Measurements from ENCODE around the gene ITGA7. TPM values are rescaled to one million over a fixed set of nuclear protein-coding genes. Genes with fewer than 3 reads are reported as not detected.

The ITGA7 gene
- total RNA-seq, 1 experiment from 2014 or later = 38.0 TPM

DNA sequence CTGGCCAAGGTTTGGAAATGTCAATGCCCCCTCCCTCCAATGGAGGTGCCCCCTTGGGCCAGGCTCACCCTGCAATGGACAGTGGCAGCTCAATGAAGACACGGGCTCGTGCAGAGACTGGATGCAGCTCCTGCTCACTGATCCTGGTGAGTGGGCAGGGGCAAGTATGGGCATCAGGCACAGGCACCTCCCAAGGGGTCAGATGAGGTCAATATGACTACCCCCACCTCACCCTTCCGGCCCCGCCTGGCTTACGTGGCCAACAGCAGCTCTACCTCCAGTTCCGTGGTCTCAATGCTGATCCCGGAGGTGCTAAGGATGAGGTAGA is 13.6 kb downstream of the ITGA7 start:
- H3K4me3 ChIP-seq (ENCODE audit: insufficient read depth, low read depth, low read length) = no peak overlapping the region
- H3K36me3 ChIP-seq (replicated peaks; ENCODE audit: control insufficient read depth, insufficient read depth, low read length) = peaks cover 13% of the 10 kb centered on the region
- DNase-seq = peak; percentile 14
- no peaks in the 10 kb centered on the region for H3K27me3 ChIP-seq (ENCODE audit: control insufficient read depth, insufficient read depth, low read length)

DNA sequence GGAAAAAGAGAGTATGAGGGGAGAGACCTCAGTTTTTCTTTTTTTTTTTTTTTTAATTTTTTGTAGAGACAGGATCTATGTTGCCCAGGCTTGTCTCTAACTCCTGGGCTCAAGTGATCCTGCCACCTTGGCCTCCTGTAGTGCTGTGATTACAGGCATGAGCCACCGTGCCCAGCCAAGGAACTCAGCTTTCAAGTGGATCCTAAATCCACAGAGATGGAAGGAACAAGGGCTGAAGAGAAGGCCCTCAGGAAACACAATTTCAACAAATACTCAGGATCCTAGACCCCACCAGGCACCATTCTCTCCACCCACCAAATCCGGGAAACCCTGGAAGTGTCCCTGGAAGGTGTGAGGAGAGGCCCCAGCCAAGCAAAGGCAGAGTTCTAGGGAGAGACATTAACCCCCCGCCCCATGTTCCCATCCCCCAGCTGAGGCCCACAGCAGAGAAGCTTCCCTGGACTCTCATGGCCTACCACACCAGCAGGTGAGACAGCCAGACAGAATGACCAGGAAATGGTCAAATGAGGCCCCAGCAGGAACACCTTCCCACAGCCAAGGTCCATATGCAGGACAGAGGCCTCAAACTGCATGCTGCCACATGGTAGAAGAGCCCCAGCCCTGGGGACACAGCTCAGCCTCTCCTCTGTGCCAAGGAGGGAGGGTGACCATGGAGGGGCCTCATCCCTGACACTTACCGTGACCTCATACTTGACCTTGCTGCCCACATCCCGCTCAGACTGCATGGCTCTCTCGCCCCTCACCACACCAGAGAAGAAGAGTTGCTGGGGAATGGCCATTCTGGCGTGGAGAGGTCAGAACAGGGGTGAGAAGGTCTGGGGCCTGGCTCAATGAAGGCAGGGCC is 14.1 kb downstream of the ITGA7 start:
- Histone ChIP-seq H3K36me3 (replicated peaks; ENCODE audit: control insufficient read depth, insufficient read depth, low read length) (peaks cover 13% of the 10 kb centered on the region), H3K4me3 (ENCODE audit: insufficient read depth, low read depth, low read length) (no peak overlapping the region), H3K27me3 (ENCODE audit: control insufficient read depth, insufficient read depth, low read length) (no peaks in the 10 kb centered on the region)
- peak; percentile 20 for DNase-seq

DNA sequence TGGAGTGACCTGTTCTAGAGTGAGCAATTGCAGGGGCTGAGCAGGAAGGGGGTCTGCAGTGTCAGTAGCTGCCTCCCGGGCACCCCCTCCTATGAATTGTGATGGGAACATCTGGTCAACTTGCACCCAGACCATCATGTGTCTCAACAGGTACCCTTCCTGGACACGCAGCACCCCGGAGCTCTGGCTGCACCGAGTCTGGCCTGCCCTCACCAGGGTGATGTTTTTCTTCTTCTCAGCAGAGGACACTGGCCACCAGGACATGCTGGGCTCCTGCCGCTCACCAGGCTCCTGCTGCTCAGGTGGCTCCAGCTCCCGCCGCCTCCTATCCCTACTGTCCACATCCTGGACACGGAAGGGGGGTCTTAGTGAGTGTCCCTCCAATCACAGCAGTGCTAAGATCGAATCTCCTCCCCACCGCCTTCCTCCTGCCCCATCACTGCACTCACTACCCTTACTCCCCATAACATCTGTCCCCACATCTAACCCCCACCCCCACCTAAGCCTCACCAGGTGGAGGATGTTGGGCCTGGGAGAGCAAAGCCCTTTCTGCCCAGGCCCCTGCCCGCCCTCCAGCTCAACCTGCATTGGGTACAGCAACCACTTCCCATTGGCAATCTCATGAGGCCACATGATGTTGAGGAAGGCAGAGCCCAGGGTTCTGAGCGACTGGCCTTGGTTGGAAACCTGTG is 14.9 kb downstream of the ITGA7 start:
- H3K4me3 ChIP-seq (ENCODE audit: insufficient read depth, low read depth, low read length) = no peak overlapping the region
- peaks cover 17% of the 10 kb centered on the region for H3K36me3 ChIP-seq (replicated peaks; ENCODE audit: control insufficient read depth, insufficient read depth, low read length)
- H3K27me3 ChIP-seq (ENCODE audit: control insufficient read depth, insufficient read depth, low read length) = no peaks in the 10 kb centered on the region
- DNase-seq = peak; percentile 31

DNA sequence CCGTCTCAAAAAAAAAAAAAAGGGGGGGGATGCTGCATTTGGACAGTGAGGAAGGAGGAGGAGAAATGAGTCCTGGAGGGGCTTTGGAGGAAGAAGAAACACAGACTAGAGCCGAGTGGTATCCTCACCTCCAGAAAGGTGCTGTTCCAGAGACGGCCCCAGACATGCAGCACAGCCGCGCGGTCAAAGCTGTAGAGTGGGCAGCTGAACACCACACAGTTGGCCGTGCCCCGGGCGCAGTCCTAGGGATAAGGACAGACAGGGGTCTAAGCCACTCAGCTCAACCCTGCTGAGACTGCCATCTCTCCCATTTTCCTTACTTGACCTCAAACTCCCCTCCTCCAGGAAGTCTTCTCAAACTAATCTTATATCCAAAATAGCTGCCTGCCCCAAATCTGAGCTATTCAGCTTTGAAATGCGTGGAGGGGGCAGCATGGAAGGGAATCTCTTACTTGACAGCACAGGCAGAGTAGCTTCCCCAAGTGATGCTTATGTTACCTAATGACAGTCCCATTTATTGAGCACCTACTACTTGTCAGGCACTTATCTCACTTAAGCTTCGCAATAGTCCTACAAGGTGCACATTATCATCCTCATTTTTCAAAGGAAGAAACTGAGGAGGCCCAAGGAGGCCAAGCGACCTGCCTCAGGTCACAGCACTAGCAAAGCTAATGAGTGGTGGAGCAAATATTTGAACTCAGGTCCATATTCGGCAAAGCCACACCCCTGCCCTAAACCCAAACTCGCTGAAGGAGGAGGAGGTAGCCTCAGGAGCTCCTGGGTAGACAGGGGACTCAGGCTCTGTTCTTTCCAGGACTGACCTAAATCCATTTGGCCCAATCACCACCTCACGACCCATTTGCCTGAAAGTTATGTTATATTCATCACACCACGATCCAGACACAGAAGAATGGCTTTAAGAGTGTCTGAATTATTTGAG is 18.7 kb downstream of the ITGA7 start:
- DNase-seq = no peak
- Histone ChIP-seq H3K4me3 (ENCODE audit: insufficient read depth, low read depth, low read length) (no peak overlapping the region), H3K36me3 (replicated peaks; ENCODE audit: control insufficient read depth, insufficient read depth, low read length) (peaks cover 12% of the 10 kb centered on the region), H3K27me3 (ENCODE audit: control insufficient read depth, insufficient read depth, low read length) (no peaks in the 10 kb centered on the region)

DNA sequence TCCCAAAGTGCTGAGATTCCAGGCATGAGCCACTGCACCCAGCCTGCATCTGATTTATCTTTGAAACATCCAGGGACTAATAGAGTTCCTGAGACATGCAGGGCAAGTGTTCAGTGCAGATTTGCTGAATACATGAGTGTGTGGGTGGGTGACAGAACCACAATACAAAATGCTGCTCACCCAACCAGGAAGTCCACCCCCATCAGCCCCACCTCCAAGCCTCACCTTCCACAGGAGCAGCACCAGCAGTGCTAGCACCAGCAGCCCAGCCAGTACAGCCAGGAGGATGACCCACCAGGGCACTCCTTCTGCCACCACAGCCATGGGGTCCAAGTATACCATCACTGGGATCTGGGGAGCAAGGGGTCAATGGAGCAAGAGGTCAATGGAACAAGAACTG is 20.0 kb downstream of the ITGA7 start:
- H3K36me3 ChIP-seq (replicated peaks; ENCODE audit: control insufficient read depth, insufficient read depth, low read length) = peaks cover 12% of the 10 kb centered on the region
- H3K27me3 ChIP-seq (ENCODE audit: control insufficient read depth, insufficient read depth, low read length) = no peaks in the 10 kb centered on the region
- no peak overlapping the region for H3K4me3 ChIP-seq (ENCODE audit: insufficient read depth, low read depth, low read length)
- no peak for DNase-seq

DNA sequence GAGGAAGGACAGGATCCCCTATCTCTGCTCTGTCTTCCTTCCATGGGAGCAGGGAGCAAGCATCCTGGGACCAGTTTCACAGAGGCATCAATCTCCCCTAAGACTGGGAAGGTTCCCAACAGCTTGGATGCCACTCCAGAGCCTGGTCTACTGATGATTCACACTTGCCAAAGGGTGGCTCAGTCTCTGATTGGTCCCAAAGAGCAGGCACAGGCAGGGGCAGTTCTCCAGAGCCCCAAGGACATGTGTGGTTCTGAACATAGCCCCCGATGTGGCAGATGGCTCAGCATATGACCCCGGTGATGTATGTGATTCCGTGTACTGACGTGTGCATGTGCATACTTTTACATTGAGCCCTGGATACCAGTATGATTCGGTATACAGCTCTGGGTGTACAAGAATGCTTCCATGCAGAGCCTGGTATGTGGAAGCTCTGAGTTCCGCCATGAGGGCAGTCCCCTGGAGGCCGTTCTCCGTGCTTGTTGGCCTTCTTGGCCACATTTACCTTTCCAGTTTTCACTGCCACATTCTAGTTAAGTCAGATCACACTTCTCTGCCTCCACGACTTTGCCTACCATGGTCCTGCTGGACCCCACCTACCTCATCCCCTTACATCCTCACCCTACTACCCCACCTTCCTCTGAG is 21.2 kb downstream of the ITGA7 start:
- Histone ChIP-seq H3K4me3 (ENCODE audit: insufficient read depth, low read depth, low read length) (no peak overlapping the region), H3K27me3 (ENCODE audit: control insufficient read depth, insufficient read depth, low read length) (no peaks in the 10 kb centered on the region), H3K36me3 (replicated peaks; ENCODE audit: control insufficient read depth, insufficient read depth, low read length) (peaks cover 7% of the 10 kb centered on the region)
- DNase-seq = no peak

DNA sequence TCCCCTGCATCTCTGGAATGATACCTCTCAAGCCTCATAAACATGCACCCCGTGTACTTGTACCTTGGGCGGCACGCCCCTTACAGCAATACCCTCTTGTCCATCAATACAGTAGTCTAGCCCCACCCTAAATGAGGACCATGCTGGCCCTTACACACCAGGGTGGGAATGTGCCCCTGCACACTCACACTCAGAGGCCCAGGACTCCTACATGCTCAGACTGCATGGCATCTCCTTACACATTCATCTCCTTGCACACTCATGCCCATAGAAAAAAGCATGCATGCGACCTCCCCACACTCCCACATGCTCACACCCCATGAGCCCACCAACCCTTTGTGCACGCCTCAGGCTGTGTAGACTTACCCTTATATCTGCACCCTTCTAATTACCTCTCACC is 22.0 kb downstream of the ITGA7 start:
- H3K27me3 ChIP-seq (ENCODE audit: control insufficient read depth, insufficient read depth, low read length) = no peaks in the 10 kb centered on the region
- no peak for DNase-seq
- peaks cover 7% of the 10 kb centered on the region for H3K36me3 ChIP-seq (replicated peaks; ENCODE audit: control insufficient read depth, insufficient read depth, low read length)
- no peak overlapping the region for H3K4me3 ChIP-seq (ENCODE audit: insufficient read depth, low read depth, low read length)

DNA sequence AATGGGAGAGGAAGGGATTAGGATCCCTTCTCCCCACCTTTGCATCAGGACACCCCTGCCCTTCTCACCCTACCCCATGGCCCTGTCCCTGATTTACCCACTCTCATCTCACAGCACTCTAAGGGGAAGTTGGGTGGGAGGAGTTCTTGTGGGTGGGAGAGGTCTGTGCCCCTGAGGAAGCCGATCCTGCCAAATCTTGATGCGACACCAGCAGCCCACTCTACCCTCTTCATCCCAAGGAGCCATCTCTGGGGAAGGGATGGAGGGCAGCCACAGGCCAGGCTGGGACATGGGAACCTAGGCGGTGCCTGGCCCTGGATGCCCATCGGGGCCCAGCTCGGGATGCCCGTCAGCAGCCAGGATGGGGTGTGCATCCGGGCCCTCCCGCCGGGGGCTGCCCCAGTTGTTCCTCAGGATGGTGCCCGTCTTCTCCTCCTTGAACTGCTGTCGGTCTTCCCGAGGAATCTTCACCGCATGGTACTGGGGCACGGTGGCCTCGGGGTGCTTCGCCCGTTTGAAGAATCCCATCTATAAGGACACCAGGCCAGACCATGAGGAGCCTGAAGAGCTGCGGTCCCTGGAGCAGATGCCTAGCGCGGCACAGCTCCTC is 22.8 kb downstream of the ITGA7 start:
- no peak for DNase-seq
- no peak overlapping the region for H3K4me3 ChIP-seq (ENCODE audit: insufficient read depth, low read depth, low read length)
- no peaks in the 10 kb centered on the region for H3K27me3 ChIP-seq (ENCODE audit: control insufficient read depth, insufficient read depth, low read length)
- peaks cover 7% of the 10 kb centered on the region for H3K36me3 ChIP-seq (replicated peaks; ENCODE audit: control insufficient read depth, insufficient read depth, low read length)

DNA sequence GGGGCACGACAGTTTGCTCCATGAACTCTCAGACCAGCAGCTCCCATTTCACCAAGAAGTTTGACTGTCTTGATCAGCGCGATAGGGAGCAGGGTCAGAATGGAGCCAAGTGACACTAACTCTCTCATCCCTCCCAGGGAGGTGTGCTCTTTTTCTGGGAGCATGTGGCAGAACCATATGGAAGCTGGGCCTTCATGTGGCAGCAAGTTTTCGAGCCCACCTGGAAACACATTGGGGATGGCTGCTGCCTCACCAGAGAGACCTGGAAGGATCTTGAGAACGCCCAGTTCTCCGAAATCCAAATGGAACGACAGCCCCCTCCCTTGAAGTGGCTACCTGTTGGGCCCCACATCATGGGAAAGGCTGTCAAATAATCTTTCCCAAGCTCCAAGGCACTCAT is 24.0 kb downstream of the ITGA7 start:
- DNase-seq = no peak
- Histone ChIP-seq H3K36me3 (replicated peaks; ENCODE audit: control insufficient read depth, insufficient read depth, low read length) (peaks cover 7% of the 10 kb centered on the region), H3K27me3 (ENCODE audit: control insufficient read depth, insufficient read depth, low read length) (no peaks in the 10 kb centered on the region), H3K4me3 (ENCODE audit: insufficient read depth, low read depth, low read length) (no peak overlapping the region)

DNA sequence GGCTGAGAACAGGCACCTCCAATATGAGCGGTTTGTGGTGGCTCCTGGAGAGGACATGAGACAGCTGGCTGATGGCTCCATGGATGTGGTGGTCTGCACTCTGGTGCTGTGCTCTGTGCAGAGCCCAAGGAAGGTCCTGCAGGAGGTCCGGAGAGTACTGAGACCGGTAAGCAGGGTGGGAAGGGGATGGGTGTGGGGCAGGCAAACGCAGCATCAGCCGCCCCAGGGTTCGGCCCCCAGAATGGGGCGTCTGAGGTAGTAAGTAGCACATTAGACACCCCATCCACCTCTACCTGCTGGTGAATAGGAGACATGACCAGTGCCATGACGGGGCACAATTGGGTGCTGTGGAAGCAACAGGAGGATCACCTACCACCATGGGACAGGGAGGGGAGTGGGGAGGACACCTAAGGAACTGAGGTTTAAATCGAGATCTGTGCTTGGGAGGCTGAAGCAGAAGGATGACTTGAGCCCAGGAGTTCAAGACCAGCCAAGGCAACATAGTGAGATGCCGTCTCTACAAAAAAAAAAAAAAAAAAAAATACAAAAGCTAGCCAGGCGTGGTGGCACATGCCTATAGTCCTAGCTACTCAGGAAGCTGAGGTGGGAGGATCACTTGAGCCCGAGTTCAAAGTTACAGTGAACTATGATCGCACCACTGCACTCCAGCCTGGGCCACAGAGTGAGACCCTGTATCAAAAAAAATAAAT is 25.5 kb downstream of the ITGA7 start:
- peaks cover 1% of the 10 kb centered on the region for H3K36me3 ChIP-seq (replicated peaks; ENCODE audit: control insufficient read depth, insufficient read depth, low read length)
- DNase-seq = no peak
- peak overlapping the region; percentile 24 for H3K4me3 ChIP-seq (ENCODE audit: insufficient read depth, low read depth, low read length)
- H3K27me3 ChIP-seq (ENCODE audit: control insufficient read depth, insufficient read depth, low read length) = no peaks in the 10 kb centered on the region

DNA sequence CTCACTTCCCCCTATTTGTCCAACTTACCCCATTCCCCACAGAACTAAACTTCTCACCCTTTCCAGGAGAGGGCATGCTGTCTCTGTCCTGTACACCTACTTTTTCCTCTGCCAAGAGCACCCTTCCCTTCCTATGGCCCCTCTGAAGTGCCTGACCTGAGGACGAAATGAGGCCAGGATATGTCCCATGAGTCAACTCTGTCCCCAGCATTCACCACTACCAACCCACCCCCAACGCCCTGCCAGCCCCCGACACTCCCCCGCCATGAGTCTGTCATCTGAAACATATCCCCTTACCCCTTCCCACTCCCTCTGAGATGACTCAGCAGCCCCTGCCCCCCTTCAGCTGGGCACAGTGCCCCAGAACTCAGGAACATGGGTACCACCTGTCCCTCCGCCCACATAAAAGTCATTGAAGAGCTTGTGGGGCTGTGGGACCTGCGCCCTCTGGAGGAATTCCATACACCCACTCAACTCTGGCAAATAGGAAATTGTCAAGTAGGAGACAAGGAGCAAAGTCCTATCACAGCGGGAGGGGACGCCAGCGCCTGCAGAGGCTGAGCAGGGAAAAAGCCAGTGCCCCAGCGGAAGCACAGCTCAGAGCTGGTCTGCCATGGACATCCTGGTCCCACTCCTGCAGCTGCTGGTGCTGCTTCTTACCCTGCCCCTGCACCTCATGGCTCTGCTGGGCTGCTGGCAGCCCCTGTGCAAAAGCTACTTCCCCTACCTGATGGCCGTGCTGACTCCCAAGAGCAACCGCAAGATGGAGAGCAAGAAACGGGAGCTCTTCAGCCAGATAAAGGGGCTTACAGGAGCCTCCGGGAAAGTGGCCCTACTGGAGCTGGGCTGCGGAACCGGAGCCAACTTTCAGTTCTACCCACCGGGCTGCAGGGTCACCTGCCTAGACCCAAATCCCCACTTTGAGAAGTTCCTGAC is 26.3 kb downstream of the ITGA7 start:
- peak overlapping the region; percentile 24 for H3K4me3 ChIP-seq (ENCODE audit: insufficient read depth, low read depth, low read length)
- peak; percentile 86 for DNase-seq
- H3K36me3 ChIP-seq (replicated peaks; ENCODE audit: control insufficient read depth, insufficient read depth, low read length) = peaks cover 1% of the 10 kb centered on the region
- no peaks in the 10 kb centered on the region for H3K27me3 ChIP-seq (ENCODE audit: control insufficient read depth, insufficient read depth, low read length)

DNA sequence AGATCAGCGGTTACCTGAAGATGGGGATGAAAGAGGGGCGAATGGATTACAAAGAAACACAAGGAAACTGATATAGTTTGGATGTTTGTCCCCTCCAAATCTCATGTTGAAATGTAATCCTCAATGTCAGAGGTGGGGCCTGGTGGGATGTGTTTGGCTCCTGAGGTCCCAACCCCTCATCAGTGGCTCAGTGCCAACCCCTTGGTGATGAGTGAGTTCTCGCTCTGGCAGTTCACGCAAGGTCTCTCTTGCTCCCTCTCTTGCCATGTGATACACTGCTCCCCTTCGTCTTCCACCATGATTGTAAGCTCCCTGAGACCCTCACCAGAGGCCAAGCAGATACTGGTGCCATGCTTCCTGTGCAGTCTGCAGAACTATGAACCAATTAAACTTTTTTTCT is 28.0 kb downstream of the ITGA7 start:
- H3K4me3 ChIP-seq (ENCODE audit: insufficient read depth, low read depth, low read length) = no peak overlapping the region
- DNase-seq = no peak
- H3K27me3 ChIP-seq (ENCODE audit: control insufficient read depth, insufficient read depth, low read length) = no peaks in the 10 kb centered on the region
- no peaks in the 10 kb centered on the region for H3K36me3 ChIP-seq (replicated peaks; ENCODE audit: control insufficient read depth, insufficient read depth, low read length)

DNA sequence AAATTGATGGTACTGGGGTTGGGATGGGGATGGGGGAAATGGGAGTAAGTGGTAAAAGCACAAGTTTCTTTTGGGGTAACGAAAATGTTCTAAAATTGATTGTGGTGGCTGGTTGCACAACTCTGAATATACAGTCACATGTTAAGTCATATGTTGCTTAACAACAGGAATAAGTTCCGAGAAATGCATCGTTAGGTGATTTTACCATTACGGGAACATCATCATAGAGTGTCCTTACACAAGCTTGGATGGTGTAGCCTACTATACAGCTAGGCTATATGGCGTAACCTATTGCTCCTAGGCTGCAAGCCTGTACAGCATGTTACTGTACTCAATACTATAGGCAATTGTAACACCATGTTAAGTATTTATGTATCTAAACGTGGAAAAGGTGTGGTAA is 31.0 kb downstream of the ITGA7 start:
- Histone ChIP-seq H3K27me3 (ENCODE audit: control insufficient read depth, insufficient read depth, low read length) (no peaks in the 10 kb centered on the region), H3K4me3 (ENCODE audit: insufficient read depth, low read depth, low read length) (no peak overlapping the region), H3K36me3 (replicated peaks; ENCODE audit: control insufficient read depth, insufficient read depth, low read length) (no peaks in the 10 kb centered on the region)
- no peak for DNase-seq
